DND-41 (cell line): ENCODE results near the gene ZNF658.
"Not testable (repeated sequence)": the region's sequence is repeated elsewhere in the genome, so short reads cannot be mapped to it uniquely, and the experiment has no call there.

ENCODE experiments used
- ATAC-seq: fragments of 200-7000 bp; cut with Tn5 transposase; 3 replicates; pipeline ENCODE4 v1.9.1; 2021; ENCODE audit warnings: low read depth; ENCODE audit not compliant: insufficient read depth
- DNase-seq: peaks from one replicate; pipeline ENCODE4 v3.0.0-alpha.2; 2020
- H2AFZ ChIP-seq: 2 replicates; pipeline ENCODE4 v1.6.0; 2012; ENCODE audit warnings: low read depth, low read length
- H3K27ac ChIP-seq: 2 replicates; pipeline ENCODE4 v1.5.1; 2012; ENCODE audit warnings: low read length, inconsistent platforms
- H3K27me3 ChIP-seq: fragments of 200-600 bp; sonication (generic); 2 replicates; pipeline ENCODE4 v1.6.0; 2012; ENCODE audit warnings: low read length, mild to moderate bottlenecking, inconsistent platforms; ENCODE audit not compliant: insufficient read depth, poor library complexity
- H3K36me3 ChIP-seq: 2 replicates; pipeline ENCODE4 v1.5.1; 2012; ENCODE audit warnings: low read length, inconsistent platforms; ENCODE audit not compliant: insufficient read depth
- H3K4me1 ChIP-seq: 2 replicates; pipeline ENCODE4 v1.5.1; 2012; ENCODE audit warnings: mild to moderate bottlenecking, low read length; ENCODE audit not compliant: insufficient read depth
- H3K4me2 ChIP-seq: 2 replicates; pipeline ENCODE4 v1.6.0; 2012; ENCODE audit warnings: mild to moderate bottlenecking, moderate library complexity, low read length, inconsistent platforms; ENCODE audit not compliant: insufficient read depth
- H3K4me3 ChIP-seq, 2 experiments: fragments of 200-600 bp in 1 of 2; shearing (Covaris generic) in 1 of 2; 2 replicates each; pipeline ENCODE4 v1.5.1; 2012 to 2016; ENCODE audit warnings: inconsistent platforms in 2 of 2, low read length in 2 of 2, mild to moderate bottlenecking in 2 of 2, low read depth in 1 of 2, moderate library complexity in 1 of 2
- H3K79me2 ChIP-seq: 2 replicates; pipeline ENCODE4 v1.6.0; 2012; ENCODE audit warnings: low read length, inconsistent platforms; ENCODE audit not compliant: insufficient read depth
- H3K9ac ChIP-seq: 2 replicates; pipeline ENCODE4 v1.6.0; 2012; ENCODE audit warnings: low read depth, mild to moderate bottlenecking, inconsistent platforms, low read length, moderate library complexity
- H3K9me3 ChIP-seq: 2 replicates; pipeline ENCODE4 v1.5.1; 2012; ENCODE audit warnings: low read length, moderate library complexity, mild to moderate bottlenecking, inconsistent platforms; ENCODE audit not compliant: insufficient read depth, severe bottlenecking
- H4K20me1 ChIP-seq: 2 replicates; pipeline ENCODE4 v1.6.0; 2012; ENCODE audit warnings: low read length; ENCODE audit not compliant: insufficient read depth

The ZNF658 gene

DNA sequence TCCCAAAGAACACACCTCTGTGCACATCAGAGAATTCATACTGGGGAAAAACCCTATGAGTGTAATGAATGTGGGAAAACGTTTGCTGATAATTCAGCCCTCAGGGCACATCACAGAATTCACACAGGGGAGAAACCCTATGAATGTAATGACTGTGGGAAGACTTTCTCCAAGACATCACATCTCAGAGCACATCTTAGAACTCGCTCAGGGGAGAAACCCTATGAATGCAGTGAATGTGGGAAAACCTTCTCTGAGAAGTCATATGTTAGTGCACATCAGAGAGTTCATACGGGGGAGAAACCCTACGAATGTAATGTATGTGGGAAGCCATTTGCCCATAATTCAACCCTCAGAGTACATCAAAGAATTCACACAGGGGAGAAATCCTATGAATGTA lies 19.5 kb downstream of the ZNF658 start:
- H3K9me3 ChIP-seq, H3K27me3 ChIP-seq, H3K79me2 ChIP-seq, H3K27ac ChIP-seq, H3K9ac ChIP-seq, H3K4me3 ChIP-seq, H3K4me2 ChIP-seq, H4K20me1 ChIP-seq, H3K36me3 ChIP-seq, H2AFZ ChIP-seq, H3K4me1 ChIP-seq, DNase-seq, ATAC-seq: not testable (repeated sequence)

DNA sequence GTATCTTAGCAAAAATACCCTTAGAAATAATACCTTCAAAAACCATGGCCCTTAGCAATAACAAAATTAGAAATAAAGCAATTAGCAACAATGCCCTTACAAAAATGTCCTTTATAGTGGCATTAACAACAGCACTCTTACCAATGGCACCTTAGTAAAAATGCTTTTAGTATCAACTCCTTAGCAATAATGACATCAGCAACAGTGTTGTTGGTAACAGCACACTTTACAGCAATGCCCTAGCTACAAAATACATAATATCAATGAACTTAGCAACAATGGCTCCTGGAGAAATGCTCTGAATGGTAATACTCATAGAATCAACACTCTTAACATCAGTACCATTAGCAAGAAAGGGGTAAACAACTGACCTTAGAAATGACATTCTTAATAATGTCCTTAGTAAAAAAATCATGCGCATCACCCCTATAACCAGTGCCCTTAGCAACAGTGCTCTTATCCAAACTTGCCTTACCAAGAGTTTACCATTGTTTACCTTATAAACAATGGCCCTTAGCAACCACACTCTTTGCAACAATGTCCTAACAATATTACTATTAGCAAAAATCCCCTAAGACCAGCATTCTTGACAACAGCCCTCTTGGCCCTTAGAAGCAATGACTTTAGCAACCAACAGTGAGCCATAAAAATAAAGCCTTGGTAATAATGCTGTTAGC lies 35.8 kb downstream of the ZNF658 start:
- not testable (repeated sequence) for H3K27ac ChIP-seq, H3K36me3 ChIP-seq, ATAC-seq, H3K27me3 ChIP-seq, H3K79me2 ChIP-seq, H3K4me3 ChIP-seq, H2AFZ ChIP-seq, H3K9me3 ChIP-seq, H3K4me1 ChIP-seq, H3K9ac ChIP-seq, H4K20me1 ChIP-seq, H3K4me2 ChIP-seq, DNase-seq

DNA sequence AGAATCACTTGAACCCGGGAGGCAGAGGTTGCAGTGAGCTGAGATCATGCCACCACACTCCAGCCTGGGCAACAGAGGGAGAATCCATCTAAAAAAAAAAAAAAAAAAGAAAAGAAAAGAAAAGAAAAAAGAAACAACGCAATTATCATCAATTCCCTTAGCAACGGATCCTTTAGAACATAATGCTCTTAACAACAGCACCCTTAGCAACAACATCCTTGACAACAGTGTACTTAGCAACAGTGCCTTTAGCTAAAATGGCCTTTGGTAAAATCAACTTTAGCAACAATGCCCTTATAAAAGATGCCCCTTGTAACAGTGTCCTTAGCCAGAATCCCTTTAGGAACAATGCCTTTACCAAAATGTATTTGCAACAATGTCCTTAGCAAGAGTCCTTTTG lies 37.1 kb downstream of the ZNF658 start:
- H3K79me2 ChIP-seq, H3K27ac ChIP-seq, H3K36me3 ChIP-seq, H2AFZ ChIP-seq, H3K4me3 ChIP-seq, H3K9ac ChIP-seq, H3K27me3 ChIP-seq, DNase-seq, H4K20me1 ChIP-seq, ATAC-seq, H3K4me2 ChIP-seq, H3K4me1 ChIP-seq, H3K9me3 ChIP-seq: not testable (repeated sequence)

DNA sequence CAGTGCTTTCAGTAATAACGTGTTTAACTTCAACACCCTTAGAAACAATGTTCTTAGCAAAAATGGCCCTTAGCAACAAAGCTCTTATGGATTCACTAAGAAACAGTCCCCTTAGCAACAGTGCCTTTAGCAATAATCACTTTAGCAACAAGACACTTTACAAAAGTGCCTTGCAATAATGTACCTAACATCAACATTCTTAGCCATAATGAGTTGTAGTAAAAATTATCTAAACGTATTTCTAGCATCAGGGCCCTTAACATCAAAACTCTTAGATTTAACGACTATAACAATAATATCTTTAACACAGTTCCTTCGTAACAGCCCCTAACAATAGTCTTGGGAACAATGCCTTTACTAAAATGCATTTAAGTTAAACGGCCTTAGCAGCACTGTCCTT lies 37.8 kb downstream of the ZNF658 start:
- not testable (repeated sequence) for H3K36me3 ChIP-seq, DNase-seq, H3K4me2 ChIP-seq, H4K20me1 ChIP-seq, H3K9ac ChIP-seq, H3K9me3 ChIP-seq, ATAC-seq, H2AFZ ChIP-seq, H3K27me3 ChIP-seq, H3K27ac ChIP-seq, H3K4me1 ChIP-seq, H3K79me2 ChIP-seq, H3K4me3 ChIP-seq

DNA sequence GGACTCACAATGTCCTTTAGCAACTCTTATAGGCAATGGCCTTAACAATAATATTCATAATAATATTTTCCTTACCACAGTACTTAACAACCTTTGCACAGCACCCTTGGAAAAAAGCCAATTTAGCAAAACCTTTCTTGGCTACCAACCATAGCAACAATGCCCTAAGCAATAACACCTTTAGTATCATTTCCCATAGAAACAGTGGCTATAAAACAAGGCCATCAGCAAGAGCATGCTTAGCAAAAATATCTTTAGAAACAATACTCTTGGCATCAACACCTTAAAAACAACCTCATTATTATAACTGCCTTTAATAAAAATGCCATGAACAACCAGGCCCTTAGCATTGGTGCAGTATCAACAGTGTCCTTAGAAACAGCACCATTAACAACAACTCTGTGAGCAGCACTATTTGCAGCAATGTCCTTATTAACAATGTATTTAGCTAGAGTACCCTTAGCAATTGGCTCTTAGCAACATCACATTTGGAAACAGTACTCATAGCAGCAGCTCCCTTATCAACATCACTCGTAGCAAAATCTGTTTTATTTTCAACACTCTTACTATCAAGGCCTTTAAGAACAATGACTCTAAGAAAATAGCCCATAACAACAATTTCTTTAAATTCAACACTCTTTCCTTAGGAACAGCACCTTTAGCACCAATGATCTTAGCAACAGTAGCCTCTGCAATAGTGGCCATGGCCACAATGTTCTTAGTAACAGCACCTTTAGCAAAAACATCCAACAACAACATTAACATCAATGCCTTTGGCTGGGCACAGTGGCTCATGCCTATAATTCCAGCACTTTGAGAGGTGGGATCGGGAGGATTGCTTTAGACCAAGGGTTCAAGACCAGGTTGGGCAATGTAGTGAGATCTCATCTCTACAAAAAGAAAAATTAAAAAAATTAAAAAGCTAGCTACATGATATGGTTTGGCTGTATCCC lies 39.6 kb downstream of the ZNF658 start:
- not testable (repeated sequence) for H3K4me3 ChIP-seq, H3K27me3 ChIP-seq, H4K20me1 ChIP-seq, H3K36me3 ChIP-seq, ATAC-seq, DNase-seq, H3K79me2 ChIP-seq, H3K4me1 ChIP-seq, H2AFZ ChIP-seq, H3K9ac ChIP-seq, H3K4me2 ChIP-seq, H3K27ac ChIP-seq, H3K9me3 ChIP-seq

DNA sequence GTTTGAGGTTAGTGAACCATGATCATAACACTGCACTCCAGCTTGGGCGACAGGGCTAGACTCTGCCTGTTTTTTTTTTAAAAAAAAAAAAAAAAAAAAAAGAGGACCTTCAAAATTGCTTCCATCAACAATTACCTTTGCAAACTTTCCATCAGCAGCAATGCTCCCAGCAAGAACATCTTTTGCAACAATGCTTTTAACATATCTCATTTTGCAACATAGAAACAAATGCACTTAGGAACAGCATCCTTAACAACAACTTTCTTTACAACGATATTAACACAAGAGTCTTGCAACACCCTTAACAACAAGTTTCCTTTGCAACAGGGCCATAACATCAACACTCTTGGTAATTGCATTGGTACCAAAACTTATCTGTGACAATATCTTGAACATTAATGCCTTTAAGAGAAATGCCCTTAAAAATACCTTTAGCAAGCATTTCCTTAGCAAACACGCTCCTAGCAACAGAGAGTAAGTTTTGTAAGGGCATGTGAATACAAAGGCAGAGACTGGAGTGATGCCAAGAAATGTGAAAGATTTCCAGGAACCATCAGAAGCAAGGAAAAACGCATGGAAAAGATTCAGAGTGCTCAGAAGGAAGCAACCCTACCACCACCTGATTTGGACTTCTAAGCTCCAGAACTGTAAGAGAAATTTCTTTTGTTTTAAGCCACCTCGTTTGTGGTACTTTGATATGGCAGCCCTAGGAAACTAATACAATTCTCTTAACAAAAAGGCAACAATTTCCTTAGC lies 42.1 kb downstream of the ZNF658 start:
- ATAC-seq, H4K20me1 ChIP-seq, H3K79me2 ChIP-seq, H3K4me3 ChIP-seq, H3K9me3 ChIP-seq, H3K4me2 ChIP-seq, H3K27me3 ChIP-seq, H2AFZ ChIP-seq, H3K4me1 ChIP-seq, H3K27ac ChIP-seq, DNase-seq, H3K9ac ChIP-seq, H3K36me3 ChIP-seq: not testable (repeated sequence)

DNA sequence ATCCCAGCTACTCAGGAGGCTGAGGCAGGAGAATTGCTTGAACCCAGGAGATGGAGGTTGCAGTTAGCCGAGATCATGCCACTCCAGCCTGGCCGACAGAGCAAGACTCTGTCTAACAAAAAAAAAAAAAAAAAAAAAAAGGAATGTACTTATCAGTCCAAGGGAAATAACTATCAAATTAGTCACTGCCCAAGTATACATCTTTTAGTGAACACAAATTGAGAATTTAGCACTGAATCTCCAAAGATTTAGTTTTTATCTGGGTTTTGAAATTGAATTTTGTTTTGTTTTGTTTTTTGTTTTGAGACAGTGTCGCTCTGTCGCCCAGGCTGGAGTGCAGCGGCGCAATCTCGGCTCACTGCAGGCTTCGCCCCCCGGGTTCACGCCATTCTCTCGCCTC lies 52.1 kb downstream of the ZNF658 start:
- not testable (repeated sequence) for H3K4me1 ChIP-seq, H3K27ac ChIP-seq, H3K4me2 ChIP-seq, H4K20me1 ChIP-seq, H2AFZ ChIP-seq, H3K9me3 ChIP-seq, H3K4me3 ChIP-seq, H3K36me3 ChIP-seq, DNase-seq, H3K27me3 ChIP-seq, H3K9ac ChIP-seq, H3K79me2 ChIP-seq, ATAC-seq
